ENCODE data around the gene ZNF583.

The ZNF583 gene

DNA sequence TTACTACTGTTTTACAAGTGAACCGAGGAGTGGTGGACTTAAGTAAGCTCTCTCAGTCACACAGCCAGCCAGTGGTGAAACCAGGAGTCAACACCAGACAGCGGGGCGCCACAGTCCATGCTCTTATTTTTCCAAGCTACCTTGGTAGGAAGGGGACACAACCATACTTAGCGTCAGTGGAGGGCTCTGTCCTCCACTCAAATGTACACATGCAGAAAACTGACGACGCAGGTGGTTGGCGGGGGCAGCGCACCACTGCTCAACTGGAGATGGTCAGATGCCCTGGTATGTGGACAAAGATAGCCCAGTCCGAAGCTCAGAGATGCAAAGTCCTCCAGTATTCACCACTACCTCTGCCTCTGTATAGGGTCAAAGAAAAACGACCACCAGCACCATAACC lies 72.0 kb downstream of the ZNF583 start:
- no peak for DNase-seq
